Natural killer cell treated with Interleukin-12 subunit alpha and Interleukin-12 subunit beta and Interleukin-15 and Interleukin-18, amount 100 ng/mL, for 72 hours (primary cell): ENCODE measurements around the gene PODN. TPM values are rescaled to one million over a fixed set of nuclear protein-coding genes. Genes with fewer than 3 reads are reported as not detected.

ENCODE experiments used
- ATAC-seq, 2 donors: fragments of 150-1000 bp; cut with Tn5 transposase in 1 of 2; sonication (Bioruptor Pico), chemical (Tn5 transposase) in 1 of 2; 2 replicates each; pipeline ENCODE4 v1.10.0; 2021
- DNase-seq: peaks from one replicate; pipeline ENCODE4 v3.0.0; 2022; ENCODE audit warnings: low spot score
- H3K27ac Mint-ChIP-seq, 2 donors: 1 replicate in 1 of 2; 2 replicates in 1 of 2; pipeline ENCODE4 v1.8.0; 2022; ENCODE audit warnings: mixed read lengths in 2 of 2, mild to moderate bottlenecking in 1 of 2, moderate library complexity in 1 of 2
- H3K27me3 Mint-ChIP-seq, 2 donors: 1 replicate in 1 of 2; 2 replicates in 1 of 2; pipeline ENCODE4 v1.8.0; 2022; ENCODE audit warnings: mixed read lengths in 2 of 2
- H3K36me3 Mint-ChIP-seq: one replicate; pipeline ENCODE4 v1.8.0; 2022; ENCODE audit warnings: mixed read lengths
- H3K4me1 Mint-ChIP-seq, 2 donors: 1 replicate in 1 of 2; 2 replicates in 1 of 2; pipeline ENCODE4 v1.8.0; 2022; ENCODE audit warnings: low read depth in 2 of 2, mixed read lengths in 2 of 2, mild to moderate bottlenecking in 1 of 2
- H3K4me3 Mint-ChIP-seq: one replicate; pipeline ENCODE4 v1.8.0; 2022; ENCODE audit warnings: mixed read lengths
- H3K9me3 Mint-ChIP-seq: 2 replicates; pipeline ENCODE4 v1.8.0; 2022; ENCODE audit warnings: mixed read lengths
- total RNA-seq, 2 donors: library from RNA; stranded (reverse); gene quantifications; one replicate each; pipeline ENCODE4 v1.2.3, GENCODE V29; 2022

Gene PODN
- total RNA-seq, 2 donors from 2014 or later: not detected

DNA sequence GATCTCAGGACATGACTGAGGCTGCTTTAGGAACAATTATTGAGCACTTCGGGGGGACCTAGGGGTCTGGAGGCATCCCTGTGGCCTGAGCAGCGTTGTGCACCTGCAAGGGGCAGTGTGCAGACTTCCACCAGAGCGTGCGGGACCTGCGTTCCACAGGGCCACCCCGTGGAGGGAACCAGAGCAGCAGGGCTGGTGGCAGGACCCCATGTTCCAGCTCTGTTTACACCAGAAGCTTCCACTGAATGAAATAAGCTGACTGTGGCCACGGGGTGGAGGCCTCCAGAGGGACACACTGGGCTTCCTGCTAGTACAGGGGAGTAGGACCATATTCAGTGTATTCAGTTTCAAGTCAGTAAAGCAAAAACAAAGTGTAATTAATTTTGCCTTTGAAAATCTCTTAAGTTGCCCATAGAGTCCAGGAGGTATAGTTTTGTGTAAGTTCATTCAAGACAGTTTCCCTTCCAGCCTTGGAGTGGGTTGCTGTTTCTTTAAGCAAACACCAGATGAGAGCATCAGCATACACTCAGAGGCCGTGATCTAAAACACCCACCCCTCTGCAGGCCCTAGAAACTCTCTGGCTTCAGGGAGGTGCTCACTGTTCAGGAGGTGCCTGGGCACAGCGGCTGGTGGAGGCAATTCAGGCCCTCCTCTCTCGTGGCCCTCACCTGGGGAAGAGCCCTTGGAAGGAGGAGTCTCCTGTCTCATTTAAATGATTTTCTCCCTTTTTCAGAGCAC lies 63.8 kb downstream of the PODN start:
- no peak for ATAC-seq
- H3K27ac Mint-ChIP-seq: no peak overlapping the region
- peaks cover 40 to 43% of the 10 kb centered on the region in 2 donors for H3K4me1 Mint-ChIP-seq
- no peaks in the 10 kb centered on the region for H3K36me3 Mint-ChIP-seq
- no peaks in the 10 kb centered on the region for H3K9me3 Mint-ChIP-seq
- no peaks in the 10 kb centered on the region for H3K27me3 Mint-ChIP-seq
- no peak overlapping the region for H3K4me3 Mint-ChIP-seq
- no peak for DNase-seq

DNA sequence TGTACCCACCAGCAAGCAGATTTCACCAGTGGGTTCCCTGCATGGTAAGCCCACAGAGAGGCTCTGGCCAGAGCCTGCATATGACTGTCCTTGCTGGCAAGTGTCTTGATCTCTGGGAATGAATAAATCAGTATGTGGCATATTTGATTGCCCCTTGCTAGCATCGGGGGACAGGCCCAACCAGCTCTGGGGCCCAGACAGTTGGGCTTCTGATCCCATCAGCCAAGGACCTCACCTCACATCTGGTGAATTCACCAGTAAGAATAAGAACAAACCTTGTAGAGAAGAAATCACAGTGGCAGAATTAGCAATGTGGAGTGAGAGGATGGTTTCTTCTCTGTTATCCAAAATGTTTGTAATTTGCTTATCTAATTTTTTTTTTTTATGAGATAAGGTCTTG lies 64.5 kb downstream of the PODN start:
- Mint-ChIP-seq H3K27ac (no peak overlapping the region), H3K4me1 (peaks cover 35 to 43% of the 10 kb centered on the region in 2 donors), H3K36me3 (no peaks in the 10 kb centered on the region), H3K9me3 (no peaks in the 10 kb centered on the region), H3K4me3 (no peak overlapping the region), H3K27me3 (no peaks in the 10 kb centered on the region)
- DNase-seq (no peak), ATAC-seq (no peak)

DNA sequence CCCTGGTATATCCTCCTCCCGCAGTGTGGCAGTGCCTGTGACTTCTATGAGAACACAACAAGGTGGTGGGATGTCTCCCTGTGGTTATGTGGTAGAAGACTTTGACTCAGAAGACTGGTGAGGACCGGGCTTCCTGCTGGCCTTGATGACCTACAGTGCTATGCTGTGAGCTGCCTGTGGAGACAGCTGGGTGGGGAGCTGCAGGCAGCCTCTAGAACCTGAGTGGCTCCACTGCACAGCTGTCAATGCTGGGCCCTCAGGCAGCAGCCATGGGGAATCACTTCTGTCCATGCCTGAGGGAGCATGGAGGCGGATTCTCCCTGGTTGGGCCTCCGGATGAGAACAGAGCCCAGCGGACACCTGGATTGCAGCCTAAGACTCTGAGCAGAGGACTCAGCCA lies 65.5 kb downstream of the PODN start:
- no peaks in the 10 kb centered on the region for H3K27me3 Mint-ChIP-seq
- peak overlapping the region; percentile 16 to 60 for H3K27ac Mint-ChIP-seq
- H3K9me3 Mint-ChIP-seq: no peaks in the 10 kb centered on the region
- H3K4me3 Mint-ChIP-seq: peak overlapping the region; percentile 65
- no peaks in the 10 kb centered on the region for H3K36me3 Mint-ChIP-seq
- peaks cover 43 to 51% of the 10 kb centered on the region in 2 donors for H3K4me1 Mint-ChIP-seq
- ATAC-seq (peak; percentile 80 to 93), DNase-seq (no peak)

DNA sequence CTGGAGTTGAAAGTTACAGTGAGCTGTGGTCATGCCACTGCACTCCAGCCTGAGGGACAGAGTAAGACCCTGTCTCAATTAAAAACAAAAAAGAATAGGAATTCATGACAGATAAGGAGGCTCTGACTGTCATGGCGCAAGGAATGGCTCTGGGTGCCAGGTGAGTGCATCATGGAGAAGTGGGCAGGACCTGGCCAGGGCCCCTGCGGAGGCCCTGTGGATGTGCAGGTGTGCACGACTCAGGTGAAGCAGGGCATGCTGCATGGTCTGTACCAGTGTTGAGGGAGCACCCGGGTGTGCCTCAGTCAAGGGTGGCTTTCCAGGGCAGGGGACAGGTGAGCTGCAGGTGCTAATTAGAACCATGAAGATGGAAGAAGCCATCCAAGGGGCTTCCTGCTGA lies 66.4 kb downstream of the PODN start:
- Mint-ChIP-seq H3K36me3 (no peaks in the 10 kb centered on the region), H3K27ac (no peak overlapping the region), H3K4me3 (no peak overlapping the region), H3K27me3 (no peaks in the 10 kb centered on the region), H3K9me3 (no peaks in the 10 kb centered on the region), H3K4me1 (peaks cover 48 to 56% of the 10 kb centered on the region in 2 donors)
- ATAC-seq (no peak), DNase-seq (no peak)

DNA sequence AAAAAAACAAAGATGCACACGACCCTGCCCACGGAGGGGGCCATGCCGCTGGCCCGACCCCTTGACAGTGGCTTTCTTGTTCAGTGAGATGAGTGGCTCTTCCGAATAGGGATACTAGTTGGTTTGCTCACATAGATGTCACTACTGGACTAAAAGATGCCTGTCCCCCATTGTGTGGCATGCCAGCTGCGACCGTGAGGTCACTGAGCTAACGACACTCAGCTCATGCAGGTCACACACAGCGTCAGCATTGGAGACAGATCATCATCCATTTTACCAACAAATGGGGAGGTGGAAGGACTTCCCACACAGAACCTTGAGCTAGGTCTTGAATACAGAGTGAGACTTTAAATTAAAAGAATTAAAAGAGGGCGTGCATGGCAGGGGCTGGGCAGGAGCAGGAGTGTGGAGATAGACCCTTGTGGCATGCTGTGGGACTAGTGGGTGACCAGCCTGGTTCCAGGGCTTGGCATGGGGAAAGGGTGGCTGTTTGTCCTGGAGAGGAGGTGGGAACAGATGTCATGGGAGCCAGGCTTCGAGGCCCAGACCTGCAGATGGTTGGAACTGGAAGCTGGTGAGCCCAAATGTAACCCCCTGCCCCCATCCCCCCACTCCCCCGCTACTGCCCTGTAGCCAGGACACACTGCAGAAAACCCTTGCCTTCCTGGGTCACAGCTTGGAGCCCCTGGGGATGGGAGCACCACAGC lies 68.0 kb downstream of the PODN start:
- Mint-ChIP-seq H3K4me3 (peak overlapping the region; percentile 75), H3K9me3 (no peaks in the 10 kb centered on the region), H3K27ac (peak overlapping the region; percentile 35 to 72), H3K27me3 (no peaks in the 10 kb centered on the region), H3K4me1 (peaks cover 48 to 50% of the 10 kb centered on the region in 2 donors), H3K36me3 (no peaks in the 10 kb centered on the region)
- no peak for ATAC-seq
- DNase-seq: no peak

DNA sequence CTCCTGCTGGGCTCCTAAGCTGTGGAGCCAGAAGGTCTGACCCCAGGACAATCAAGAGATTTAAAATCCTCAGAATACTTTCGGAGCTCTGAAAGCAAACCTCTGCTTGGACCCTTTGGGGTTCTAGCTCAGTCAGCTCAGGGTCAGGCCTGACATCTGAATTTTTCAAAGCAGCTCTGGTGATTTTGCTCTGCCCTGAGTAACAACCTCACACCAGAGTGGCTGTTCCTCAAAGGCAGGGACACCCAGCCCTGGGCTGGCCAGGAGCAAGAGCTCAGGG lies 68.5 kb downstream of the PODN start:
- no peak overlapping the region for H3K27ac Mint-ChIP-seq
- no peaks in the 10 kb centered on the region for H3K9me3 Mint-ChIP-seq
- no peak for ATAC-seq
- no peaks in the 10 kb centered on the region for H3K27me3 Mint-ChIP-seq
- DNase-seq: no peak
- no peaks in the 10 kb centered on the region for H3K36me3 Mint-ChIP-seq
- no peak overlapping the region for H3K4me3 Mint-ChIP-seq
- peaks cover 51 to 52% of the 10 kb centered on the region in 2 donors for H3K4me1 Mint-ChIP-seq

DNA sequence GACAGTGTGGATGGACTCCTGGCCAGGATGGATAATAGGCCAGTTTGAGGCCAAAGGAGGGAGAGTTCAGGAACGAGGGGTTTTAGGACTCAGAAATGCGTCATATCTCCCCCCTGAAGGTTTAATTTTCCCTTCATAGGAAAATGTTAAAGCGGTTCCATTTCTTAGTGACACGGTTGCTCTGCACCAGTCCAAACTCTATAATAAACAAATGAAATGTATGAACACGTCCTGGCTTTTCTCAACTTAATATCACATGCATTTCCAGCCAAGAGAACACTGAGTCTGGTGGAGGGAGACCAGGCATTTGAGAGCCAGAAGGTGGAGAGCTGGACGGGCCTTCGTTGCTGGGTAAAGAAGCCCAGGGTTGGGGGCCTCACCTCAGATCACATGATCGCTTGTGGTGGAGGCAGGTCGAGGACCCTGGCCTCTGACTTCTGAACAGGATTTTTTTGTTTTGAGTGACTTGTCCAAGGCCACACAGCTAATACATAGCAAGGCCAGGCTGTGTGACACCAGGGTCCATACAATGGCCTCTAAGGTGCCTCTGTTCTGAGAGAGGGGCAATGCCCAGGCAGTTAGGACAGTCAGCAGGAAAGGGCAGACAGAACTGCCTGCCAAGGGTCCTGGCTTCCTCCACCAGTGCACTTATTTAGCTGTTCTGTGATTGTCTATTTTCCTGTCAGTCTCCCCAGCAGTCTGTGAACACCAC lies 69.0 kb downstream of the PODN start:
- ATAC-seq: no peak
- no peaks in the 10 kb centered on the region for H3K9me3 Mint-ChIP-seq
- peak overlapping the region in 1 of 2 donors; percentile 2 for H3K27ac Mint-ChIP-seq
- H3K27me3 Mint-ChIP-seq: no peaks in the 10 kb centered on the region
- peaks cover 48 to 50% of the 10 kb centered on the region in 2 donors for H3K4me1 Mint-ChIP-seq
- H3K4me3 Mint-ChIP-seq: no peak overlapping the region
- DNase-seq: no peak
- no peaks in the 10 kb centered on the region for H3K36me3 Mint-ChIP-seq

DNA sequence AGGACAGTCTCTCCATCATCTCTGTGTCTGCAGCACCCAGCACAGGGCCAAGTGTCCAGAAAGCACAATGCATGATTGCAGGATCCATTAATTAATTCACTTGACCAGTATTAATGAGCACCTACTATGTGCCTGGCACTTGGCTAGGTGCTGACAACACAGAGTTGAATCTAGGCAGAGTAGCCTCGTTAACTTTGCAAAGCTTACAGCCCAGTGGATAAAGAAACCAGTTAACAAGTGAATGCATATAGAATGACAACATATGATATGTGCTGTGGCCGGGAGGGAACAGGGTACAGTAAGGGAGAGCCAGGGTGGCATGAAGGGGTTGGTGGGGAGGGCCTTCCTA lies 69.6 kb downstream of the PODN start:
- H3K27ac Mint-ChIP-seq: peak overlapping the region in 1 of 2 donors; percentile 2
- peaks cover 46% of the 10 kb centered on the region in 2 donors for H3K4me1 Mint-ChIP-seq
- no peak for ATAC-seq
- no peak for DNase-seq
- no peak overlapping the region for H3K4me3 Mint-ChIP-seq
- no peaks in the 10 kb centered on the region for H3K36me3 Mint-ChIP-seq
- H3K27me3 Mint-ChIP-seq: no peaks in the 10 kb centered on the region
- H3K9me3 Mint-ChIP-seq: no peaks in the 10 kb centered on the region

DNA sequence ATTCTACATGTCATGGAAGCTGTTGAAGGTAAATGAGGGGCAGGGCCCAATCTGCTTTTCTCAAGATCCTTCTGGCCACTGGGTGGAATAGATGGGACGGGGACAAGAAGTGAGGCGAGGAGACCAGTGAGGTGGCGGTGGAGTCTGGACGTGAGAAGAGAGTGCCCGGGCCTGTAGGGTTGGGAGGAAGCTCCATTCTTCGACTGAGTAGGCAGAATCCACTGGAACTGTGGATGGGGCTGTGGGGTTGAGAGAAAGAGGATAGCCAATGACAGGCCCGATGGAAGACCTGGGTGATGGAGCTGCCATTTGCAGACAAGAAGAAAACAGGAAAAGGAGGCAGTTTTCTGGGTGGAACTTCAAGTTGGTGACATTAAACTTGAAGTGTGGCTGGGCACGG lies 70.2 kb downstream of the PODN start:
- Mint-ChIP-seq H3K4me3 (peak overlapping the region; percentile 19), H3K27me3 (no peaks in the 10 kb centered on the region)
- no peak for DNase-seq

DNA sequence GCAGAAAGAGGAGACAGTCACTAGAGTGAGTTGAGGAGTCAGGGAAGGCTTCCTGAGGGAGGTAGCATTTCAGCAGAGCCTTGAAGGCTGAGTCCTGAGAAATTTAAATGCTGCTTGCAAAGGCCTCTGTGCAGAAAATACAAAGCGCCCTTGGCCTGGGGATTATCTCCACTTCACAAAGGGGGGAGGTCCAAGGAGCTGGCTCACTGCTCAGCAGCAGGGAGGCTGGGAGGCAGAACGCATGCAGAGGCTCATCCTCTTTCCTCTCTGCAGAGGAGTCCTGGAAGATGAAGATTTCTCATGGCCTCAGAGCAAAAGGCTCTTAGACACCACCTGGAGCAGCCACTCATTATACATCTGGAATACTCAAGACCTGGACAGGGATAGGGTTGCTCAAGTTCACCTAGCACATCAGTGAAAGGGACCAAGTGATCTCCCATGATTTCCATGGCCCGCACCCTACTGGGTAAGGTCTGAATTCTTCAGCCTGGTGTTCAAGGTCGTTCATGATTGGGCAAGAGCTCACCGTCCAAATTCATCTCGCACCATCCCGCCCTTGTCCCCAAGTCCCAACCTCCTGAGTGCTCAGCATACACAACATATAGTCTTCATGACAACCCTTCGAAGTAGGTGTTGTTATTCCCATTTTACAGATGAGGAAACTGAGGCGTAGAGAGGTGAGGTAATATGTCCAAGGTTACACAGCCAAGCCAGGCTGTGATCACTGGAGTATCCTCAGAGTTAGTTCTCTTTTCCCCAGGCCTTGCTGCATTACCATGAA lies 71.4 kb downstream of the PODN start:
- Mint-ChIP-seq H3K27me3 (no peaks in the 10 kb centered on the region), H3K4me3 (no peak overlapping the region), H3K9me3 (peaks cover 8% of the 10 kb centered on the region), H3K4me1 (peaks cover 33 to 44% of the 10 kb centered on the region in 2 donors), H3K27ac (peak overlapping the region in 1 of 2 donors; percentile 18), H3K36me3 (peaks cover 9% of the 10 kb centered on the region)
- DNase-seq: no peak
- ATAC-seq: no peak

More for the DNA sequence above, 70.2 kb downstream of the PODN start:
- ATAC-seq: no peak
- peak overlapping the region; percentile 2 to 32 for H3K27ac Mint-ChIP-seq
- no peaks in the 10 kb centered on the region for H3K9me3 Mint-ChIP-seq
- no peaks in the 10 kb centered on the region for H3K36me3 Mint-ChIP-seq
- peaks cover 42 to 46% of the 10 kb centered on the region in 2 donors for H3K4me1 Mint-ChIP-seq

DNA sequence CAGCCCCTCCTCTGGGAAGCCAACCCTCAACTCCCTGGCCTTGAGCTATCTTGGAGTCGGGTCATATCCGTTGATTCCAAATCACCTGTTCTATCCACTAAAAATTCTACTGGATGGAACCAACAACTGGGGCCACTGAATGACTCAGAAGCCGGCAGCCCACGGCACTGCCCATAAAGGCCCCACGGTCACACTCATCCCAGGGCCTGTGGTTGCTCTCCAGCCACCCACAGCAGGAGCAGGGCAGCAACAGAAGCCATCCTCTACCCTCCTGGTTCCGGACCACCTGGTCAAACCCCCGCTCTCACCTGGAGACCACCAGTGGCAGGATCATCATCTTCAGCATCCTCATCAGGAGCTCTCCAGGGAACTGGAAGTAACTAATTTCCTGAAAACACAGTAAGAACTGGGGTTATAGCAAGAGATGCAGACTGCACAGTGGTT lies 72.1 kb downstream of the PODN start:
- peaks cover 9% of the 10 kb centered on the region for H3K36me3 Mint-ChIP-seq
- no peak for ATAC-seq
- H3K9me3 Mint-ChIP-seq: peaks cover 8% of the 10 kb centered on the region
- no peak for DNase-seq
- H3K27me3 Mint-ChIP-seq: no peaks in the 10 kb centered on the region
- peaks cover 33 to 48% of the 10 kb centered on the region in 2 donors for H3K4me1 Mint-ChIP-seq
- H3K27ac Mint-ChIP-seq: peak overlapping the region in 1 of 2 donors; percentile 18
- H3K4me3 Mint-ChIP-seq: no peak overlapping the region
